ENCODE data around the gene PAIP2B.
A peak's percentile ranks its signal among the peaks of the same experiment; 100 is the strongest.

The PAIP2B gene

GRCh38 chr2:71166812-71167211 lies 60.1 kb downstream of the PAIP2B start:
- in situ Hi-C loops (cut with MboI; ENCODE audit: low pct_unique_long_range_greater_than_20kb, low sequenced_read_pairs, unreplicated experiment) = loop anchor here (25.0 kb wide), 1 partner anchor 320 kb away; no protein-coding TSS in a partner anchor
- no peak for DNase-seq (ENCODE audit: low spot score)
- no peak for TF ChIP-seq CTCF (IDR thresholded peaks at IDR 0.05; ENCODE audit: extremely low read depth, insufficient read depth, missing control alignments)

- in situ Hi-C loops (cut with MboI; ENCODE audit: low pct_unique_long_range_greater_than_20kb, low sequenced_read_pairs, unreplicated experiment) = loop anchor here (25.0 kb wide), 1 partner anchor 330 kb away; no protein-coding TSS in a partner anchor
- DNase-seq (ENCODE audit: low spot score) = peak; percentile 61
Measured at GRCh38 chr2:71157124-71157793, 69.6 kb downstream of the PAIP2B start.

GRCh38 chr2:71156573-71156972 lies 70.3 kb downstream of the PAIP2B start:
- in situ Hi-C loops (cut with MboI; ENCODE audit: low pct_unique_long_range_greater_than_20kb, low sequenced_read_pairs, unreplicated experiment) = loop anchor here (25.0 kb wide), 1 partner anchor 331 kb away; no protein-coding TSS in a partner anchor
- no peak for DNase-seq (ENCODE audit: low spot score)
- TF ChIP-seq CTCF (IDR thresholded peaks at IDR 0.05; ENCODE audit: extremely low read depth, insufficient read depth, missing control alignments) = no peak

More at GRCh38 chr2:71157124-71157793, 69.6 kb downstream of the PAIP2B start:
- peak; percentile 76 for TF ChIP-seq CTCF (IDR thresholded peaks at IDR 0.05; ENCODE audit: extremely low read depth, insufficient read depth, missing control alignments)

- TF ChIP-seq CTCF (IDR thresholded peaks at IDR 0.05; ENCODE audit: extremely low read depth, insufficient read depth, missing control alignments) = no peak
- in situ Hi-C loops (cut with MboI; ENCODE audit: low pct_unique_long_range_greater_than_20kb, low sequenced_read_pairs, unreplicated experiment) = loop anchor here (25.0 kb wide), 1 partner anchor 331 kb away; no protein-coding TSS in a partner anchor
- no peak for DNase-seq (ENCODE audit: low spot score)
Measured at GRCh38 chr2:71155846-71156245, 71.1 kb downstream of the PAIP2B start.

- in situ Hi-C loops (cut with MboI; ENCODE audit: low pct_unique_long_range_greater_than_20kb, low sequenced_read_pairs, unreplicated experiment) = loop anchor here (25.0 kb wide), 1 partner anchor 333 kb away; no protein-coding TSS in a partner anchor
- TF ChIP-seq CTCF (IDR thresholded peaks at IDR 0.05; ENCODE audit: extremely low read depth, insufficient read depth, missing control alignments) = peak; percentile 63
- DNase-seq (ENCODE audit: low spot score) = peak; percentile 53
Measured at GRCh38 chr2:71154798-71155197, 72.1 kb downstream of the PAIP2B start.

GRCh38 chr2:71154279-71154678 lies 72.6 kb downstream of the PAIP2B start:
- TF ChIP-seq CTCF (IDR thresholded peaks at IDR 0.05; ENCODE audit: extremely low read depth, insufficient read depth, missing control alignments) = no peak
- in situ Hi-C loops (cut with MboI; ENCODE audit: low pct_unique_long_range_greater_than_20kb, low sequenced_read_pairs, unreplicated experiment) = loop anchor here (25.0 kb wide), 1 partner anchor 333 kb away; no protein-coding TSS in a partner anchor
- DNase-seq (ENCODE audit: low spot score) = no peak
